NCI-H510A treated with DMSO at 0.1 percent for 48 hours (cell line): Measurements from ENCODE around the gene ARL4D.
"Not testable (repeated sequence)": the region's sequence is repeated elsewhere in the genome, so short reads cannot be mapped to it uniquely, and the experiment has no call there.

ENCODE experiments used
- DNase-seq: peaks from one replicate; lab custom pipeline; 2025; lab: John Stamatoyannopoulos, UW

The ARL4D gene

GRCh38 chr17:43398724-43399595 is at the start of gene ARL4D:
TSS of gene ARL4D (plus strand) at chr17:43398993. CDS start at chr17:43399733, 740 bp downstream.
- DNase-seq = no peak

DNA sequence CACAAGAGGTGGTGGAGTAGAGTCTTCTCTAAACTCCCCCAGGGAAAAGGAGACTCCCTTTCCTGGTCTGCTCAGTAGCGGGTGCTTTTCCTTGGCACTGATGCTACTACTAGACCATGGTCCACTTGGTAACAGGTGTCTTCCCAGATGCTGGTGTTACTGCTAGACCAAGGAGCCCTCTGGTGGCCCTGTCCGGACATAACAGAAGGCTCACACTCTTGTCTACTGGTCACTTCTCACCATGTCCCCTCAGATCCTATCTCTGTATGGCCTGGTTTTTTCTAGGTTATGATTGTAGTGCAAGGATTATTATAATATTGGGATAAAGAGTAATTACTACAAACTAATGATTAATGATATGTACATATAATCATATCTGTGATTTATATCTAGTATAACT is 49.7 kb upstream of the ARL4D start:
- DNase-seq = no peak

DNA sequence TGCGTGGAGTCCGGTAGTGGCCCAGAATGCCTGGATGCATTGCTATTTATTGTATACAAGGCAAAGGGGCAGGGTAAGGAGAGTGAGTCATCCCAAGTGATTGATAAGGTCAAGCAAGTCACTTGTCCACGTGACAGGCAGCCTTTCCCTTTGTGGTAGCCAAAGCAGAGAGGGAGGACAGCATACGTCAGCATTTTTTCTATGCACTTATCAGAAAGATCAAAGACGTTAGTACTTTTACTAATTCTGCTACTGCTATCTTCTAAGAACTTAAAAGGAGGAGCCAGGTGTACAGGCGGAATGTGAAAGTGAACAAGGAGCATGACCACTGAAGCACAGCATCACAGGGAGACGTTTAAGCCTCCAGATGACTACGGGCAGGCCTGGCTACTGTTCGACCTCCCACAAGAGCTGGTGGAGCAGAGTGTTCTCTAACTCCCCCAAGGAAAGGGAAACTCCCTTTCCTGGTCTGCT is 47.9 kb upstream of the ARL4D start:
- DNase-seq = no peak

DNA sequence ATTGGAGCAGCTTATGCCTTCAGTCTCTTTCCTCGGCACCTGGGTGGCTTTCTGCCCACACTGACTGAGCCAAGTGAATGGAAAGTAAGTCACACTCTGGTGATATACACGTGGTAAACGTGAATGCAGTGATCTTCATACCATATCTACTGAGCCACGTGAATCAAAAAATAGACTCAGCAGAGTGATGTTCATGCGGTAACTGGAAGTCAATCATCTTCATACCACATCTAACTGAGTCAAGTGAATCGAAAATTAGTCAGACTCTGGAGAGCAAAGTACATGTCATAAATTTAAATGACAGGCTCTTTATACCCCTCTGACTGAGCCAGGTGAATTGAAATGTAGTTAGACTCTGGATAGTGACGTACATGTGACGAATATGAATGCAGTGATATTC is 47.1 kb upstream of the ARL4D start:
- no peak for DNase-seq

GRCh38 chr17:43352579-43353331 is 46.0 kb upstream of the ARL4D start:
- no peak for DNase-seq

DNA sequence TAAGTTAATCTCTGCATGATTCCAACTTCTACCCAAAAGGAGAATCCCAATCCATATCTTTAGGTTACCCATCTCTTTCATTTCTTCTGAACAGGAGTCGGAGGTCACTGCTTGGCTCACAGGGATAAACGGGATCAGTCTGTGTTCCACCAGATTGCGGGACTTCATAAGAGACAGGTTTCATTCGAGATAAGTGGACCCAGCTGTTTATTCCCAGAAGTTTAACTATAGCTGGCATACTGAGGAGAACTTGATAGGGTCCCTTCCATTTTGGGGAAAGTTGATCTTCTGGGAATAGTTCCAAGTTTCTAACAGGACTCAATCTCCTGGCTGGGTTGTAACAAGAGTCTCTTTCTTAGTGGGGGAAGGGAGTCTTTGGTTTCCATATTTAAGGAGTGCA is 45.4 kb upstream of the ARL4D start:
- no peak for DNase-seq

DNA sequence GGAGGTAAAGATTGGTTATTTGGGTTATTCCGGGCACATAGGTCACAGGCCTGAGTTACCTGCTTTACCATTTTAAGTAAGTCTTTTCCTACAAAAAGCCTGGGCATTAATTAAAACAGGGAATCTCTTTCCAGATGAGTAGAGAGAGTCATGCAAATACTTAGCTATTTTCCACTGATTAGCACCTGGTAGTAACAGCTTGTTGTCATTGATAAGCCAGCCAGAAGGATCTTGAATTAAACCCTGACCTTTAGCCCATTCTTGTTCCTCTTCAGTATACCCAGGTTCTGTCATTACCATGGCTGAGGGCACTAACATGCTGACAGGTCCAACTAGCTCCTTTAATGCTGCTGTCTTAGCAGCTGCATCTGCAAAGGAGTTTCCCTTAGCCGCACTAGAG is 44.4 kb upstream of the ARL4D start:
- no peak for DNase-seq

DNA sequence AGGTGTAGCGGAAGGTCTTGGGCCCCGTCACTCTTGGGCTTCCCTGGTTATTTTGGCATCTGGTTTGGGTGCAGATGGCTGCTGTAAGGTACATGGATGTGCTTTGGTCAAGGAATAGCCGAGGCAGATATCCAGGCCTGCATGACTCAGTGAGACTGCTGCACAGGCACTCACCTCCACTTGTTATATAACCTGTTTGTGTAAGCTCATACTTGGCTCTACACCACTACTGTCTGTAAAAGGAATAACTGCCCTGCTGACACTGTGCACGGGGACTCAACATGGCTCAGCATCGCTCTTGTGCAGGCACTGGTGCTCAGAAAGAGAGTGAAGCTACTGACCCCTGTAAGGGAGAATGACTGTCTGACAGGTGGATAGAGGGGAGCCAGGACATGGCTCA is 42.3 kb upstream of the ARL4D start:
- no peak for DNase-seq

DNA sequence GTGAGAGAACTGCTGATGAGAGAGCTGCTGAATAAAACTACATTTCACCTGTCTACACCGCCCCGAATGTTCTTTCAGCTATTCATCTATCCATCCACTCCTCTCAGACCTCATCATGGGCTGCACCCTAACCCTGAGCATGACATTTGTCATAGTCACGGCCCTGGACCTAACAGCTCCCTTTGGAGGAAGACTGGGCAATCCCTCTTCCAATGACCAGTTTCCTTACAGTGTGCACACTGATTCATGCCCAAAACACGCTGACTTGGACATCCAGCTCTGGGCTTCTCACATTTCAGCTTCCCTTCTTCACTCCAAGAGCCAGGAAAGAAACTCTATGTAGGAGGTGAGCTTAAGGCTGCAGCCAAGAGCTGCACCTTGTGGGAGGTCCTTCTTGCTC is 41.8 kb upstream of the ARL4D start:
- DNase-seq = no peak

- DNase-seq = no peak
These were observed 39.2 kb upstream of the ARL4D start for GRCh38 chr17:43359469-43360110.

GRCh38 chr17:43360376-43360738 is 38.4 kb upstream of the ARL4D start:
- DNase-seq = peak; percentile 74

- DNase-seq = peak; percentile 99
These were observed 37.9 kb upstream of the ARL4D start for GRCh38 chr17:43360739-43361505.

DNA sequence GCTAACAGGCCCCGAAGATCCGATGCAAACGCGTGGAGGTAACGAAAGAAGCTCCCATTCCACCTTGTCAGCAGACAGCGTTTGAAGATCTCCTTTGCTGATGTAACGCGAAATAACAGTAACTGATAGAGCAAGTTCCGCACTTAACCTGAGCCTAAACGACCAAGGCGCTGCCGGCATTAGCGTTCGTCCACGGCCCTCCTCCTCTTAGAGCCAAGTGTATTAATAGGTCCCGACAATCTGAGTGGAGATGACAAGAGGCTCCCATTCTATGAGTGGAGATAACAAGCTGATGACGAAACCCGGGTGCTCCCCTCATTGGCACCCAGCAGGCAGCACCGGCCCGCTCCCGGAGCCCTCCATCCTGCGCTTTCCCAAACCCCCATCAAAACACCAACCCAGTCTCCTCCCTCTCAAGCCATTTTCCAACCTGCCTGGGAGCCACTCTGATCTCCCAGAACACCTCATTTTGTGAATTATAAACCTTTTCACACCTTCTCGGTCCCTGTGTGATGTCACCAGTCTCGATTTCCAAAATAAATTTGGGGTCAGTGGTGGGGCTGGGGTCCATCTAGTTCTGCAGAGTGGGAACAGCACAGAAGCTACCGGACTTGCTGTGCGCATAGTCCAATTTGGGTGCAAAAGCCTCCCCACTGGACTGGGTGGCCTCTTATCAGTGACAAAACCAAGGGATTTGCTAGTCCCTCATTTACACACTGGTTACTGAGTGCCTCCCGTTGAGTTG is 35.4 kb upstream of the ARL4D start:
- no peak for DNase-seq

DNA sequence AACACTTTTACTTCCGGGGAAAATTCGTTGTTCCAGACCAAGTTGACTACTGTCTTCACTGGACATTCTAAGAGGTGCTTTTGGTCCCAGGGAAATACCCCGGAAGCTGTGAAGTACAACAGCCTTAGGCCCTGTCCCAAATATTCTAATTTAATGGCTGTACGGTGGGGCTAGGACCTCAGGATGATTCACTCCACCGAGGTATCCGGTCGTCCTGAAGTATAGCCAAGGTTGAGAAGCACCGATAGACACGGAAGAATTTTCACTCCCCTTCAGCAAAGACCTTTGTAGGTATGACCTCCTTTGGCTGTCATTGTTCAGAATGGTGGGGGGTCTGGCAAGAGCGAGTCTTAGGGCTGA is 34.9 kb upstream of the ARL4D start:
- no peak for DNase-seq

DNA sequence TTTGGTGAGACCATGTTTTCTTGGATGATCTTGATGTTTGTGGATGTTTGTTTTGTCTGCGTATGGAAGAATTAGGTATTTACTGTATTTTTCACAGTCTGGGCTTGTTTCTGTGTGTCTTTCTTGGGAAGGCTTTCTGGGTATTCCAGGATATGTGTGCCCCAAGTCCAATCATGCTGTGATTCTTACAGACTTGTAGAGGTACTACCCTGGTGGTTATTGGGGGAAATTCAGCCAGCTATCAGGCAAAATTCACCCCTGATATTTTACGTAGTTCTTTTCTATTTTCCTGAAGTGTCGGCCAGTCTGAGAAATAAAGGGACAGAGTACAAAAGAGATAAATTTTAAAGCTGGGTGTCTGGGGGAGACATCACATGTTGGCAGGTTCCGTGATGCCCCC is 33.4 kb upstream of the ARL4D start:
- no peak for DNase-seq

- DNase-seq = not testable (repeated sequence)
These were observed 32.9 kb upstream of the ARL4D start for GRCh38 chr17:43365921-43366320.

DNA sequence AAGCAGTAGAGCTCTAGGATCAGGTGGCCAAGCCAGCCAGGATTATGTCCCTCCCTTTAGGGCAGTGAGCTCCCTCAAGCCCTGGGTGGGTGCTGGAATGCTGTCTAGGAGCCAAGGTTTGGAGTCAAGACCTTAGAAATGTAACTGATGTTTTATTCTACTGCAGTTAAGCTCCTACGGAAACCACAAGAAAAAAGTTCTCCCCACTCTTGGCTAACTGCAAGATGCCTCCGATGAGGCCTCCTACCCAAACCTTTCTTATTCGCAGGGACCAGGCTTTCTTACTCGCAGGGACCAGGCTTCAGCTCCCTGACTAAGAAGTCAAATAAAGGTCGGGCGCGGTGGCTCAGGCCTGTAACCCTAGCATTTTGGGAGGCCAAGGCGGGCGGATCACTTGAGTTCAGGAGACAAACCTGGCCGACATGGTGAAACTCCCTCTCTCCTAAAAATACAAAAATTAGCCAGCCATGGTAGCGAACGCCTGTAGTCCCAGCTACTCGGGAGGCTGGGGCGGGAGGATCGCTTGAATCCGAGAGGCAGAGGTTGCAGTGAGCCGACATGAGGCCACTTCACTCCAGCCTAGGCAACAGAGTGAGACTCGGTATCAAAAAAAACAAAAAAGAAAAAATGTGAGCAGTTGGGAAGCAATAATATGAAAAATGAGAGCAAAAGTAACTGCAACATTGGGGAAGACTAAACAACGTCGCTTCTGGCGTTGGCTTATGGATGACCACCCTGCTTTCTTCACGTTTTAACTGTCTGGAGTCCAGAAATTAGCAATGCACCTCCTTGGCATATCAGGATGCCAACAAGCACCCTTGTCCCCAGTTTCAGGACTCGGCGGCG is 31.7 kb upstream of the ARL4D start:
- no peak for DNase-seq

- DNase-seq = peak; percentile 84
These were observed 31.0 kb upstream of the ARL4D start for GRCh38 chr17:43367737-43368242.

GRCh38 chr17:43368740-43369506 is 29.9 kb upstream of the ARL4D start:
- peak; percentile 71 for DNase-seq
